ENCODE data around the gene STING1. TPM values are rescaled to one million over a fixed set of nuclear protein-coding genes. Genes with fewer than 3 reads are reported as not detected.

Gene STING1
- total RNA-seq, 1 experiment from 2014 or later: 1.6 TPM

Other genes with a start within 250 kb of the STING1 start
- 228 to 290 TPM (median 233 TPM) in 3 replicates for gene MATR3, start 189.0 kb downstream of the STING1 start, total RNA-seq (2021)
- 122 to 126 TPM (median 126 TPM) in 3 replicates for gene PAIP2, start 140.9 kb downstream of the STING1 start, total RNA-seq (2021)
- gene SLC23A1, start 99.5 kb downstream of the STING1 start, total RNA-seq (2021): not detected in 3 replicates
- 0.85 to 1.8 TPM (median 1.1 TPM) in 3 replicates for gene MZB1, start 92.8 kb downstream of the STING1 start, total RNA-seq (2021)
- 2.5 to 3.3 TPM (median 3.2 TPM) in 3 replicates for gene PROB1, start 87.7 kb downstream of the STING1 start, total RNA-seq (2021)
- gene SPATA24, start 78.7 kb downstream of the STING1 start, total RNA-seq (2021): 12.9 to 13.9 TPM (median 13.2 TPM) in 3 replicates
- gene DNAJC18, start 43.2 kb downstream of the STING1 start, total RNA-seq (2021): 23.7 to 29.1 TPM (median 28.9 TPM) in 3 replicates
- gene ECSCR, start 20.0 kb downstream of the STING1 start, total RNA-seq (2021): 1.8 to 2.7 TPM (median 2.3 TPM) in 3 replicates
- not detected in 3 replicates for gene SMIM33, start 11.8 kb downstream of the STING1 start, total RNA-seq (2021)
- 183 to 204 TPM (median 184 TPM) in 3 replicates for gene UBE2D2, start 78.6 kb upstream of the STING1 start, total RNA-seq (2021)
- gene CXXC5, start 165.6 kb upstream of the STING1 start, total RNA-seq (2021): 77.5 to 97.2 TPM (median 78.0 TPM) in 3 replicates